ENCODE data around the gene TNFAIP8. TPM values are rescaled to one million over a fixed set of nuclear protein-coding genes. Genes with fewer than 3 reads are reported as not detected.

TNFAIP8 gene
- total RNA-seq, 1 donor from 2014 or later = 19.5 TPM

DNA sequence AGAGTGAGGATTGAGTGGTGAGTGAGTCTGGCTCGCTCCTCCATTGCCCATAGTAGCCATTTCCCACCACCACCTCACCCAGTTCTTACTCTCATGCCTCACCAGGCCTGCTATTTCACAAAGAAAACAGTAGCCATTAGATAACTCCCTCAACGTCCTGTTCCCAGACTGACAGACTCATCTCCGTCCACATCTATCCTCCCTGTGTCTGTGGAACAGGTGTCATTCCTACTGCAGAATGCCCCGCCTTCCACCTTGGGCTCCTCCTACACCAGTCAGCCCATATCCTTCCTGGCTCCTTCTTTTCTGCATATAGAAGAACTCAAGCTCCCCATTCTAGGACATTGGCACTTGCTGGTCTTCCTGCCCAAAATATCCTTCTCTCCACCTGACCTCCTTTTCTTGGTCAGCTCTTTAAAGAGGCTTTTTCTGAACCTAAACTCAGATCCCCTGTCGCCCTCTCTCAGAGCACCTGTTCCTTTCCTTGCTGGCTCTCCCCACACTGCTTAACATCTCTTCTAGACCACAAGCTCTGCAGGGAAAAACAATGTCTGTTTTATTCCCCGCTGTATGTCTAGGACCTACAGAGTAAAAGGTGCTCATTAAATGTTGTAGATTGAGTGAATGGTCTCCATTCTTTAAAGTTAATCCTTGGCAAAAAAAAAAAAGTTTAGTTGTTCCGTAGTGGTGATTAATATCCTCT lies 3.2 kb downstream of the TNFAIP8 start:
- peaks cover 62% of the 10 kb centered on the region for H3K4me1 Mint-ChIP-seq (ENCODE audit: low read depth)

GRCh38 chr5:119359737-119360413 lies 4.1 kb downstream of the TNFAIP8 start:
- Mint-ChIP-seq H3K27me3 (ENCODE audit: low read depth) (no peaks in the 10 kb centered on the region), H3K27ac (ENCODE audit: unreplicated experiment) (no peak overlapping the region), H3K4me1 (ENCODE audit: low read depth) (peaks cover 62% of the 10 kb centered on the region), H3K36me3 (ENCODE audit: low read depth) (no peaks in the 10 kb centered on the region), H3K9me3 (ENCODE audit: low read depth) (no peaks in the 10 kb centered on the region), H3K4me3 (ENCODE audit: unreplicated experiment) (no peak overlapping the region)
- no peak for DNase-seq (ENCODE audit: low spot score)
- TF ChIP-seq, protein P1, sequence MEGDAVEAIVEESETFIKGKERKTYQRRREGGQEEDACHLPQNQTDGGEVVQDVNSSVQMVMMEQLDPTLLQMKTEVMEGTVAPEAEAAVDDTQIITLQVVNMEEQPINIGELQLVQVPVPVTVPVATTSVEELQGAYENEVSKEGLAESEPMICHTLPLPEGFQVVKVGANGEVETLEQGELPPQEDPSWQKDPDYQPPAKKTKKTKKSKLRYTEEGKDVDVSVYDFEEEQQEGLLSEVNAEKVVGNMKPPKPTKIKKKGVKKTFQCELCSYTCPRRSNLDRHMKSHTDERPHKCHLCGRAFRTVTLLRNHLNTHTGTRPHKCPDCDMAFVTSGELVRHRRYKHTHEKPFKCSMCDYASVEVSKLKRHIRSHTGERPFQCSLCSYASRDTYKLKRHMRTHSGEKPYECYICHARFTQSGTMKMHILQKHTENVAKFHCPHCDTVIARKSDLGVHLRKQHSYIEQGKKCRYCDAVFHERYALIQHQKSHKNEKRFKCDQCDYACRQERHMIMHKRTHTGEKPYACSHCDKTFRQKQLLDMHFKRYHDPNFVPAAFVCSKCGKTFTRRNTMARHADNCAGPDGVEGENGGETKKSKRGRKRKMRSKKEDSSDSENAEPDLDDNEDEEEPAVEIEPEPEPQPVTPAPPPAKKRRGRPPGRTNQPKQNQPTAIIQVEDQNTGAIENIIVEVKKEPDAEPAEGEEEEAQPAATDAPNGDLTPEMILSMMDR (IDR thresholded peaks at IDR 0.05) = no peak

More for the DNA sequence above, 3.2 kb downstream of the TNFAIP8 start:
- Mint-ChIP-seq H3K27ac (ENCODE audit: unreplicated experiment) (no peak overlapping the region), H3K4me3 (ENCODE audit: unreplicated experiment) (no peak overlapping the region), H3K9me3 (ENCODE audit: low read depth) (no peaks in the 10 kb centered on the region), H3K27me3 (ENCODE audit: low read depth) (no peaks in the 10 kb centered on the region), H3K36me3 (ENCODE audit: low read depth) (no peaks in the 10 kb centered on the region)
- TF ChIP-seq, protein P1 (IDR thresholded peaks at IDR 0.05) = no peak
- no peak for DNase-seq (ENCODE audit: low spot score)

DNA sequence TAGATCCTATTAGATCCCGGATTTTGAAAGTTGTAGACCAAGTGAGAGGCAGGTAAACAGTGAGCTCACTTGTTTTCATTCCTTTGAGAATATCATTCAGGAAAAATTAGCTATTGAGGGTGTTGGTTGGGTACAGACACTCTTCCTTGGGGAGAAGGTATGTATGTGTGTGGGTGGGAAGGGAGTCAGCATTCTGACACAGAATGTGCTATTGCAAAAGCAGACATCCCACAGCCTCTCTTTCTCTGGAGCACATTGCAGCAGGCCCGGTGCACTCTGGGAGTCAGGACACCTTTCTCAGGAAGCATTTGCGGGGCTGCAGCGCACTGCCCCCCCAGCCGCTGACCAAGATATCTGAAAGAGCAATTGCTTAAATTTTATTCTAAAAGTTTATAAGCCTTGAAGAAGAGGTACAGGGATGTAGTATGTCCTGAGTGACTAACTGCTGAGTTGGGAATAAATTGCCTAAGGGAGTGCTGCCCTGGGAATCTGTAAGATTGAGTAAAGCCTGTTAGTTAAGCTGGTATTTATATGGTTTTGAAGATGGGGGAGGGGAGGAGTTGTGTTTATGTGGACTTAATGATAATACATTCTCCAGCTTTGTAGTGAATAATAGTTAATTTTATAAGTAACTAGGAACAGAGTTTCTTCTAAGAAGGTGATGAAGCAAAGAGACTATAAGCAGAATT lies 5.2 kb downstream of the TNFAIP8 start:
- Mint-ChIP-seq H3K27ac (ENCODE audit: unreplicated experiment) (no peak overlapping the region), H3K36me3 (ENCODE audit: low read depth) (peaks cover 2% of the 10 kb centered on the region), H3K27me3 (ENCODE audit: low read depth) (no peaks in the 10 kb centered on the region), H3K4me1 (ENCODE audit: low read depth) (peaks cover 65% of the 10 kb centered on the region), H3K9me3 (ENCODE audit: low read depth) (peaks cover 2% of the 10 kb centered on the region), H3K4me3 (ENCODE audit: unreplicated experiment) (no peak overlapping the region)
- TF ChIP-seq, protein P1 (IDR thresholded peaks at IDR 0.05) = no peak
- DNase-seq (ENCODE audit: low spot score) = no peak

GRCh38 chr5:119361594-119362125 lies 5.8 kb downstream of the TNFAIP8 start:
- Mint-ChIP-seq H3K9me3 (ENCODE audit: low read depth) (peaks cover 2% of the 10 kb centered on the region), H3K36me3 (ENCODE audit: low read depth) (peaks cover 2% of the 10 kb centered on the region), H3K4me3 (ENCODE audit: unreplicated experiment) (no peak overlapping the region), H3K27me3 (ENCODE audit: low read depth) (no peaks in the 10 kb centered on the region), H3K27ac (ENCODE audit: unreplicated experiment) (no peak overlapping the region), H3K4me1 (ENCODE audit: low read depth) (peaks cover 66% of the 10 kb centered on the region)
- TF ChIP-seq, protein P1 (IDR thresholded peaks at IDR 0.05) = no peak
- no peak for DNase-seq (ENCODE audit: low spot score)

GRCh38 chr5:119362714-119363113 lies 6.9 kb downstream of the TNFAIP8 start:
- Mint-ChIP-seq H3K4me1 (ENCODE audit: low read depth) (peaks cover 66% of the 10 kb centered on the region), H3K27me3 (ENCODE audit: low read depth) (no peaks in the 10 kb centered on the region), H3K4me3 (ENCODE audit: unreplicated experiment) (no peak overlapping the region), H3K9me3 (ENCODE audit: low read depth) (peaks cover 2% of the 10 kb centered on the region), H3K27ac (ENCODE audit: unreplicated experiment) (no peak overlapping the region), H3K36me3 (ENCODE audit: low read depth) (peaks cover 2% of the 10 kb centered on the region)
- no peak for DNase-seq (ENCODE audit: low spot score)
- TF ChIP-seq, protein P1 (IDR thresholded peaks at IDR 0.05) = no peak

Measured in chondrocyte (in vitro differentiated cells).